ENCODE data around the gene ZBTB16.

ZBTB16 gene

GRCh38 chr11:114225661-114226060 is 166.2 kb downstream of the ZBTB16 start:
- Histone ChIP-seq H3K4me1 (ENCODE audit: control insufficient read depth, insufficient read depth, low read length) (no peaks in the 10 kb centered on the region), H3K36me3 (ENCODE audit: control insufficient read depth in 2 of 2, insufficient read depth in 1 of 2, low read length in 2 of 2) (no peaks in the 10 kb centered on the region), H3K27ac (ENCODE audit: extremely low read depth, low read depth, low read length) (no peak overlapping the region), H3K9me3 (ENCODE audit: control insufficient read depth, insufficient read depth, low read depth, low read length) (no peaks in the 10 kb centered on the region), H3K4me3 (ENCODE audit: low read depth, low read length) (no peak overlapping the region)
- CTCF ChIA-PET, result interaction anchor here (0.6 kb wide), 1 partner anchor 25 kb away, joined by 3 read pairs; no protein-coding TSS in a partner anchor
- POLR2A ChIA-PET, result no interaction called here
- TF ChIP-seq ZNF621 (tag by site-specific recombination; IDR thresholded peaks at IDR 0.05), result no peak
- TF ChIP-seq ZBTB8A (tag by site-specific recombination; IDR thresholded peaks at IDR 0.05), result no peak
- TF ChIP-seq GLI4 (tag by site-specific recombination; IDR thresholded peaks at IDR 0.05), result no peak

- Histone ChIP-seq H3K27ac (ENCODE audit: extremely low read depth, low read depth, low read length) (no peak overlapping the region), H3K4me3 (ENCODE audit: low read depth, low read length) (no peak overlapping the region), H3K9me3 (ENCODE audit: control insufficient read depth, insufficient read depth, low read depth, low read length) (no peaks in the 10 kb centered on the region), H3K4me1 (ENCODE audit: control insufficient read depth, insufficient read depth, low read length) (no peaks in the 10 kb centered on the region), H3K36me3 (ENCODE audit: control insufficient read depth in 2 of 2, insufficient read depth in 1 of 2, low read length in 2 of 2) (no peaks in the 10 kb centered on the region)
- CTCF ChIA-PET, result interaction anchor here (0.6 kb wide), 1 partner anchor 24 kb away, joined by 3 read pairs; no protein-coding TSS in a partner anchor
- POLR2A ChIA-PET, result no interaction called here
- TF ChIP-seq, protein P1, sequence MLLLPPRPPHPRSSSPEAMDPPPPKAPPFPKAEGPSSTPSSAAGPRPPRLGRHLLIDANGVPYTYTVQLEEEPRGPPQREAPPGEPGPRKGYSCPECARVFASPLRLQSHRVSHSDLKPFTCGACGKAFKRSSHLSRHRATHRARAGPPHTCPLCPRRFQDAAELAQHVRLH (tag by site-specific recombination; IDR thresholded peaks at IDR 0.05), result no peak
- TF ChIP-seq ZNF626 (tag by site-specific recombination; IDR thresholded peaks at IDR 0.05) (no peak), ZNF292 (tag by site-specific recombination; IDR thresholded peaks at IDR 0.05; ENCODE audit: borderline replicate concordance, low read depth) (no peak), BCL11B (tag by site-specific recombination; IDR thresholded peaks at IDR 0.05; ENCODE audit: low read depth) (no peak), ZNF747 (tag by site-specific recombination; IDR thresholded peaks at IDR 0.05) (no peak), SP2 (tag by site-specific recombination; IDR thresholded peaks at IDR 0.05) (no peak), ZNF140 (tag by site-specific recombination; IDR thresholded peaks at IDR 0.05) (no peak), ZNF221 (tag by site-specific recombination; IDR thresholded peaks at IDR 0.05; ENCODE audit: borderline replicate concordance) (no peak), GLIS1 (tag by site-specific recombination; IDR thresholded peaks at IDR 0.05) (no peak), ZNF132 (tag by site-specific recombination; IDR thresholded peaks at IDR 0.05; ENCODE audit: borderline replicate concordance) (no peak), REPIN1 (tag by site-specific recombination; IDR thresholded peaks at IDR 0.05; ENCODE audit: low read depth) (no peak), ZNF561 (tag by site-specific recombination; IDR thresholded peaks at IDR 0.05; ENCODE audit: borderline replicate concordance) (no peak), ZNF549 (tag by site-specific recombination; IDR thresholded peaks at IDR 0.05) (no peak), ZNF184 (tag by site-specific recombination; IDR thresholded peaks at IDR 0.05) (no peak), ZNF433 (tag by site-specific recombination; IDR thresholded peaks at IDR 0.05; ENCODE audit: low read depth) (no peak), ZNF792 (tag by site-specific recombination; IDR thresholded peaks at IDR 0.05) (no peak), ZSCAN30 (tag by site-specific recombination; IDR thresholded peaks at IDR 0.05) (no peak)
- TF ChIP-seq, protein P2, sequence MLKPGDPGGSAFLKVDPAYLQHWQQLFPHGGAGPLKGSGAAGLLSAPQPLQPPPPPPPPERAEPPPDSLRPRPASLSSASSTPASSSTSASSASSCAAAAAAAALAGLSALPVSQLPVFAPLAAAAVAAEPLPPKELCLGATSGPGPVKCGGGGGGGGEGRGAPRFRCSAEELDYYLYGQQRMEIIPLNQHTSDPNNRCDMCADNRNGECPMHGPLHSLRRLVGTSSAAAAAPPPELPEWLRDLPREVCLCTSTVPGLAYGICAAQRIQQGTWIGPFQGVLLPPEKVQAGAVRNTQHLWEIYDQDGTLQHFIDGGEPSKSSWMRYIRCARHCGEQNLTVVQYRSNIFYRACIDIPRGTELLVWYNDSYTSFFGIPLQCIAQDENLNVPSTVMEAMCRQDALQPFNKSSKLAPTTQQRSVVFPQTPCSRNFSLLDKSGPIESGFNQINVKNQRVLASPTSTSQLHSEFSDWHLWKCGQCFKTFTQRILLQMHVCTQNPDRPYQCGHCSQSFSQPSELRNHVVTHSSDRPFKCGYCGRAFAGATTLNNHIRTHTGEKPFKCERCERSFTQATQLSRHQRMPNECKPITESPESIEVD (tag by site-specific recombination; IDR thresholded peaks at IDR 0.05), result no peak
Measured at GRCh38 chr11:114226356-114226755, 166.8 kb downstream of the ZBTB16 start.

Measured in HEK293 (cell line).